Parathyroid adenoma (tissue), 2 donors: ENCODE results near the gene ENOX1.

Source experiments
- H2AFZ ChIP-seq: fragments of 300-600 bp; sonication (generic); one replicate; pipeline ENCODE4 v1.7.0; 2017; ENCODE audit warnings: antibody characterized with exemption, mild to moderate bottlenecking
- H3K27ac ChIP-seq: fragments of 300-600 bp; sonication (generic); one replicate; pipeline ENCODE4 v1.7.0; 2017
- H3K27me3 ChIP-seq: fragments of 300-600 bp; sonication (generic); one replicate; pipeline ENCODE4 v1.7.0; 2017; ENCODE audit warnings: low read length; ENCODE audit not compliant: control insufficient read depth, insufficient read depth
- H3K36me3 ChIP-seq: fragments of 300-600 bp; sonication (generic); one replicate; pipeline ENCODE4 v1.7.0; 2017; ENCODE audit warnings: low read length; ENCODE audit not compliant: control insufficient read depth, insufficient read depth
- H3K4me1 ChIP-seq: fragments of 300-600 bp; sonication (generic); one replicate; pipeline ENCODE4 v1.7.0; 2017; ENCODE audit warnings: control low read depth
- H3K4me2 ChIP-seq: fragments of 300-600 bp; sonication (generic); one replicate; pipeline ENCODE4 v1.7.0; 2017; ENCODE audit warnings: low read length
- H3K4me3 ChIP-seq: fragments of 300-600 bp; sonication (generic); one replicate; pipeline ENCODE4 v1.7.0; 2017; ENCODE audit warnings: low read depth, low read length
- H3K79me2 ChIP-seq: fragments of 300-600 bp; sonication (generic); one replicate; pipeline ENCODE4 v1.7.0; 2017; ENCODE audit warnings: control low read depth
- H3K9ac ChIP-seq: fragments of 300-600 bp; sonication (generic); one replicate; pipeline ENCODE4 v1.7.0; 2017; ENCODE audit warnings: mild to moderate bottlenecking
- H3K9me3 ChIP-seq: fragments of 300-600 bp; sonication (generic); one replicate; pipeline ENCODE4 v1.7.0; 2017; ENCODE audit warnings: low read length; ENCODE audit not compliant: control insufficient read depth
- CTCF ChIP-seq: fragments of 300-600 bp; sonication (generic); IDR thresholded peaks from one replicate; pipeline ENCODE4 v1.7.0; 2017; ENCODE audit warnings: antibody characterized with exemption, mild to moderate bottlenecking
- donor health status: primary hyperparathyroidism.

ENOX1 gene

GRCh38 chr13:43368003-43368402 lies 418.8 kb downstream of the ENOX1 start:
- no peaks in the 10 kb centered on the region for H3K27me3 ChIP-seq
- H2AFZ ChIP-seq, result no peak overlapping the region
- H3K79me2 ChIP-seq, result no peaks in the 10 kb centered on the region
- TF ChIP-seq CTCF, result no peak
- H3K27ac ChIP-seq, result no peak overlapping the region
- H3K36me3 ChIP-seq, result no peaks in the 10 kb centered on the region
- H3K4me3 ChIP-seq, result peak overlapping the region; percentile 23
- H3K4me2 ChIP-seq, result peak overlapping the region; percentile 57
- no peaks in the 10 kb centered on the region for H3K9me3 ChIP-seq
- H3K9ac ChIP-seq, result no peak overlapping the region
- no peaks in the 10 kb centered on the region for H3K4me1 ChIP-seq

- no peaks in the 10 kb centered on the region for H3K36me3 ChIP-seq
- no peak overlapping the region for H3K4me2 ChIP-seq
- no peak overlapping the region for H3K27ac ChIP-seq
- H3K79me2 ChIP-seq, result no peaks in the 10 kb centered on the region
- no peaks in the 10 kb centered on the region for H3K4me1 ChIP-seq
- no peak for TF ChIP-seq CTCF
- H3K4me3 ChIP-seq, result no peak overlapping the region
- H3K27me3 ChIP-seq, result no peaks in the 10 kb centered on the region
- no peak overlapping the region for H2AFZ ChIP-seq
- no peaks in the 10 kb centered on the region for H3K9me3 ChIP-seq
- H3K9ac ChIP-seq, result no peak overlapping the region
Measured at GRCh38 chr13:43365039-43365344, 421.8 kb downstream of the ENOX1 start.

- Histone ChIP-seq H3K27ac (no peak overlapping the region), H2AFZ (no peak overlapping the region), H3K36me3 (no peaks in the 10 kb centered on the region), H3K4me3 (no peak overlapping the region), H3K4me1 (no peaks in the 10 kb centered on the region), H3K9ac (no peak overlapping the region), H3K27me3 (no peaks in the 10 kb centered on the region), H3K79me2 (no peaks in the 10 kb centered on the region), H3K4me2 (no peak overlapping the region), H3K9me3 (no peaks in the 10 kb centered on the region)
- no peak for TF ChIP-seq CTCF
Measured at GRCh38 chr13:43364210-43365038, 422.3 kb downstream of the ENOX1 start.

- Histone ChIP-seq H3K9me3 (no peaks in the 10 kb centered on the region), H3K9ac (no peak overlapping the region), H2AFZ (no peak overlapping the region), H3K4me2 (no peak overlapping the region), H3K27me3 (no peaks in the 10 kb centered on the region), H3K79me2 (no peaks in the 10 kb centered on the region), H3K36me3 (no peaks in the 10 kb centered on the region), H3K27ac (no peak overlapping the region), H3K4me1 (no peaks in the 10 kb centered on the region), H3K4me3 (no peak overlapping the region)
- TF ChIP-seq CTCF, result no peak
Measured at GRCh38 chr13:43363156-43363953, 423.4 kb downstream of the ENOX1 start.
